Stimulated activated CD8-positive, alpha-beta memory T cell treated with anti-CD3 and anti-CD28 coated beads, Interleukin-2, amount 100 ng/mL, for 48 hours (primary cell): ENCODE results near the gene MARF1.
A peak's percentile ranks its signal among the peaks of the same experiment; 100 is the strongest.
"Not testable (repeated sequence)": the region's sequence is repeated elsewhere in the genome, so short reads cannot be mapped to it uniquely, and the experiment has no call there.

Experiments
- DNase-seq, 2 donors: peaks; one replicate each; pipeline ENCODE4 v3.0.0-alpha.2; 2020; ENCODE audit warnings: low read depth in 2 of 2

The MARF1 gene

GRCh38 chr16:15643048-15643945 lies at the start of gene MARF1:
Gene MARF1 (minus strand): TSS chr16:15643154. CDS start chr16:15639233, 3,921 bp downstream.
- DNase-seq: peak; percentile 99 to 100

DNA sequence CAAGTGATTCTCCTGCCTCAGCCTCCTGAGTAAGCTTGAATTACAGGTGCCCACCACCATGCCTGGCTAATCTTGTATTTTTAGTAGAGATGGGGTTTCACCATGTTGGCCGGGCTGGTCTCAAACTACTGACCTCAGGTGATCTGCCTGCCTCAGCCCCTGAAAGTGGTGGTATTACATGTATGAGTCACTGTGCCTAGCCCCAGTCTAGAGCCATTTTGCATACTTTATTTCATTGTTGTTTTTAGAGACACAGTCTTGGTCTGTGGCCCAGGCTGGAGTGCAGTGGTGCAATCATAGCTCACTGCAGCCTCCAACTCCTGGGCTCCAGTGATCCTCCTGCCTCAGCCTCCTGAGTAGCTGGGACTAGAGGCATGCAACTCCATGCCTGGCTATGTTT lies 49.6 kb upstream of the MARF1 start:
- not testable (repeated sequence) for DNase-seq

DNA sequence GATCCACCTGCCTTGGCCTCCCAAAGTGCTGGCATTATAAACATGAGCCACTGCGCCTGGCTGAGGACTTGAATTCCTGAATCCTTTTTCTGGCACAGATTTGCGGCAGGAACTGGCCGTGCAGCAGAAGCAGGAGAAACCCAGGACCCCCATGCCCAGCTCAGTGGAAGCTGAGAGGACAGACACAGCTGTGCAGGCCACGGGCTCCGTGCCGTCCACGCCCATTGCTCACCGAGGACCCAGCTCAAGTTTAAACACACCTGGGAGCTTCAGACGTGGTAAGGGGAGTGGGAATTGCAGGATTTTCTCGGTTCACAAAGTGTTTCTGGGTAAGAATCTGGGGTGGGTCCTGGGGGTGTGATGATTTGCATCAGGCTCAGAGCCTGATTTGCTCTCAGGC lies 48.1 kb upstream of the MARF1 start:
- no peak for DNase-seq

DNA sequence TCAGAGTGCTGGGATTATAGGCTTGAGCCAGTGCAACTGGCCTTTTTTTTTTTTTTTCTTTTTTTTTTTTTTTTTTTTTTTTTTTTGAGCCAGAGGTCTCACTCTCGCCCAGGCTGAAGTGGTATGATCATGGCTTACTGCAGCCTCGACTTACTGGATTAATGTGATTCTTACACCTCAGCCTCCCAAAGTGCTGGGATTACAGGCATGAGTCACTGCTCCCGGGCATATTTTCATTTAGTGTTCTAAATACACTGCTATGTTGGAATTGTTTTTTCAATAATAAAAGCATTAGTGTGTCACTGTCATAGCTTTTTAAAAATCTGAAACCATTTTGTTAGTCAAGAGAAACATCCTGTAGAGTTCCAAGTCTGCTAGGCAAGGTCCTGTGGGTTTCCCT lies 47.3 kb upstream of the MARF1 start:
- no peak for DNase-seq

- no peak for DNase-seq
Observed at GRCh38 chr16:15689290-15689689, 46.3 kb upstream of the MARF1 start.

DNA sequence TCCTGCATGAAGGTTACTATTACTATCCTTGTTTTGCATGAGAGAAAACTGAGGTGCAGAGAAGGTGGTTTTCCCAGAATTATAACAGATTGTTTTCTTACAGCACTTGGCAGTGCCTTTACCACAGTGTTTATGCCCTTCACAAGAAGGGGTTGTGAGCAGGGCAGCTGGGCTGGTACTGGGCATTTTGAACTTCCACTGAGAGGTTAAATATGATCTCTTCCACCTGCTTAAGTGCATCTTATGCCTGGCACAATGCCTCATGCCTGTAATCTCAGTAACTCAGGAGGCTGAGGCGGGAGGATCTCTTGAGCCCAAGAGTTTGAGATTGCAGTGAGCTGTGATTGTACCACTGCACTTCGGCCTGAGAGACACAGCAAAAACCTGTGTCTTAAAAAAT lies 43.3 kb upstream of the MARF1 start:
- no peak for DNase-seq

- peak in 1 of 2 donors; percentile 32 for DNase-seq
Observed at GRCh38 chr16:15682105-15682570, 39.2 kb upstream of the MARF1 start.

DNA sequence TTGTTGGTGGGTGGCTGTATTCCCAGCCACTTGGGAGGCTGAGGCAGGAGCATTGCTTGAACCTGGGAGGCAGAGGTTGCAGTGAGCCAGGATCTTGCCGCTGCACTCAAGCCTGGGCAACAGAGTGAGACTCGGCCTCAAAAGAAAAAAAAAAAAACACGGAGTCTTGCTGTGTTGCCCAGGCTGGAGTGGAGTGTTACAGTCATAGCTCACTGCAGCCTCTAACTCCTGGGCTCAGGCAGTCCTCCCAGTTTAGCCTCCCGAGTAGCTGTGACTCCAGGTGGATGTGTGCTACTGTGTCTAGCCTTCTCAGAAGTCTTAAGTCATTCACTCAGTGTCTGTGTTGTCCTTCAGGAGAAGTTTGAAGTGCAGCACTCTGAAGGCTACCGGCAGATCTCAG lies 34.5 kb upstream of the MARF1 start:
- DNase-seq: no peak

DNA sequence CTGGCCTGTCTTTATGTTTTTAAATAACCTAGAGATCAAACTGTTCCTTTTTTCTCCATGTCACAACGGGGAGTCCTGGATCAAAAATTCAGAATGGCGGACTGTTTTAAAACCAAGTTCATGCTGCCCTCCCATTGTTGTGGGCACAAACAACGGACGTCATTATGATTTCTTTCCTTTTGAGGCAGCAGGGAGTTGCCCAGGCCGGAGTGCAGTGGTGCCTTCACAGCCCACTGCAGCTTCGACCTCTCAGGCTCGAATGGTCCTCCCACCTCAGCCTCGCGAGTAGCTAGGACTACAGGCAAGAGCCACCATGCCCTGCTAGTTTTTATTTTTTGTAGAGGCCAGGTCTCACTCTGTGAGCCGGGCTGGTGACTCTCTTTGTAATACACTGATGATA lies 33.6 kb upstream of the MARF1 start:
- no peak for DNase-seq

DNA sequence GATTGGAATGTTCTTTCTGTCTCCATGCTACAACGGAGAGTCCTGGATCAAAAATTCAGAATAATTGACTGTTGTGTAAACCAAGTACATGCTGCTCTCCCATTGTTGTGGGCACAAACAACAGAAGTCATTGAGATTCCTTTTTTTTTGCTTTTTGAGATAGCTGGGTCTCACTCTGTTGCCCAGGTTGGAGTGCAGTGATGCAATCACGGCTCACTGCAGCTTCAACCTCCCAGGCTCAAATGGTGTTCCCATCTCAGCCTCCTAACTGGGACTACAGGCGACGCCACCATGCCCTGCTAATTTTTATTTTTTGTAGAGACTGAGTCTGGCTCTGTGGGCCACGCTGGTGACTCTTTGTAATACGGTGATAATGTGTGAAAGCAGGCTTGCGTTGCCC lies 31.6 kb upstream of the MARF1 start:
- DNase-seq: no peak

- peak; percentile 15 to 40 for DNase-seq
Observed at GRCh38 chr16:15672514-15673167, 29.7 kb upstream of the MARF1 start.

GRCh38 chr16:15672127-15672513 lies 29.2 kb upstream of the MARF1 start:
- not testable (repeated sequence) for DNase-seq

DNA sequence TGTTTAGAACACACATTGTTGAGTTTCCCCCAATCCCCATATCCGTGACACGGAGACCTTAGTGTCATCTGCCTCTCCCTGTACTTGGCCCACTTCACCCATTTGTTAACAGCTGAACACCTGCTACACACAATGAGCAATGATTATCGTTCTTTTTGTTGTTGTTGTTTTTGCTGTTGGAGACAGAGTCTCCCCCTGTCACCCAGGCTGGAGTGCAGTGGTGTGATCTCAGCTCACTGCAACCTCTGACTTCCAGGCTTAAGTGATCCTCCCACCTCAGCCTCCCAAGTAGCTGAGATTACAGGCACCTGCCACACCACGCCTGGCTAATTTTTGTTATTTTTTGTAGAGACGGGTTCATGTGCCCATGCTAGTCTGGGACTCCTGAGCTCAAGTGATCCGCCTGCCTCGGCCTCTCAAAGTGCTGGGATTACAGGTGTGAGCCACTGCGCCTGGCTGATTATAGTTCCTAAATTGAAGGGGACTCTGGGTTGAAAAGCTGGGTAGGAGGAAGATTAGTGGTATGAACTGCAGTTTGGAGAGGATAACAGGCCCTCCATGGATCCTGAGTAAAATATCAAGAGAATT lies 28.7 kb upstream of the MARF1 start:
- DNase-seq: no peak

DNA sequence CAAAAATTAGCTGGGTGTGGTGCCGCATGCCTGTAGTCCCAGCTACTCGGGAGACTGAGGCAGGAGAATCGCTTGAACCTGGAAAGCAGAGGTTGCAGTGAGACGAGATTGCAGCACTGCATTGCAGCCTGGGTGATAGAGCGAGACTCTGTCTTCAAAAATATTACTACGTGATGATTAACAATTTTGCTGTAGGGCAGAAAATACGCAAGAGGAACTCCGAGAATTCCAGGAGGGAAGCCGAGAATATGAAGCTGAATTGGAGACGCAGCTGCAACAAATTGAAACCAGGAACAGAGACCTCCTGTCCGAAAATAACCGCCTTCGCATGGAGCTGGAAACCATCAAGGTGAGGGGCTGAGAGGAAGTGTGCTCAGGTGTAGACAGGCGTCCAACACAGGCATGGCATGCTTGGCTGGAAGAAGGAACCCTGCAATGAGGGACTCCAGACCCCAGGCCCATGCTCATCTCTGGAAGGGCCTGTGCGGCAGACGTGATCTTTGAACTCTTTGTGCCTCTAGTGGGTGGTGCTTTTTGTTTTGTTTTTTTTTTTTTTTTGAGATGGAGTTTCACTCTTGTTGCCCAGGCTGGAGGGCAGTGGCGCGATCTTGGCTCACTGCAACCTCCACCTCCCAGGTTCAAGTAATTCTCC lies 24.3 kb upstream of the MARF1 start:
- DNase-seq: no peak

GRCh38 chr16:15665107-15665506 lies 22.2 kb upstream of the MARF1 start:
- DNase-seq: no peak

DNA sequence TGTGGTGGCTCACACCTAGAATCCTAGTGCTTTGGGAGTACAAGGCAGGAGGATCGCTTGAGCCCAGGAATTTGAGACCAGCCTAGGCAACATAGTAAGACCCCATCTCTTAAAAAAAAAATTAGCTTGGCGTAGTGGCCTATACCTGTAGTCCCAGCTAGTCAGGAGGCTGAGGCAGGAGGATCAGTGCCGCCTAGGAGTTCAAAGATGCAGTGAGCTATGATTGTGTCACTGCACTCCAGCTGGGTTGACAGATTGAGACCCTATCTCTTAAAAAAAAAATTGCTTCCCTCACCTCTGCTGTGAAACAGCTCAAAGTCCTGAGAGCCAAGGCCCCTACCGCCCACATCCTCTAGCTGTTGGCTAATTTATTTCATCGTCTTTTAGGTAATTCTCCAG lies 17.2 kb upstream of the MARF1 start:
- DNase-seq: no peak

DNA sequence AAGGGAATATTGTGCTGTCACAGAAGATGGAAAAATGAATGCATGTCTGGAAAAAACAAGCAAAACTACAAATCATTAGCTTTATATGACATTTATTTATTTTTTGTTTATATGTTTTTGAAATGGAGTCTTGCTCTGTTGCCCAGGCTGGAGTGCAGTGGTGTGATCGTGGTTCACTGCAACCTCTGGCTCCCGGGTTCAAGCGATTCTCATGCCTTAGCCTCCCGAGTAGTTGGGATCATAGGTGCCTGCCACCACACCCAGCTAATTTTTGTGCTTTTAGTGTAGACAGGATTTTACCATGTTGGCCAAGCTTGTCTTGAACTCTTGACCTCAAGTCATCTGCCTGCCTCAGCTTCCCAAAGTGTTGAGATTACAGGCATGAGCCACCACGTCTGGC lies 15.6 kb upstream of the MARF1 start:
- no peak for DNase-seq

- DNase-seq: no peak
Observed at GRCh38 chr16:15658149-15658548, 15.2 kb upstream of the MARF1 start.

- DNase-seq: not testable (repeated sequence)
Observed at GRCh38 chr16:15655561-15655960, 12.6 kb upstream of the MARF1 start.

DNA sequence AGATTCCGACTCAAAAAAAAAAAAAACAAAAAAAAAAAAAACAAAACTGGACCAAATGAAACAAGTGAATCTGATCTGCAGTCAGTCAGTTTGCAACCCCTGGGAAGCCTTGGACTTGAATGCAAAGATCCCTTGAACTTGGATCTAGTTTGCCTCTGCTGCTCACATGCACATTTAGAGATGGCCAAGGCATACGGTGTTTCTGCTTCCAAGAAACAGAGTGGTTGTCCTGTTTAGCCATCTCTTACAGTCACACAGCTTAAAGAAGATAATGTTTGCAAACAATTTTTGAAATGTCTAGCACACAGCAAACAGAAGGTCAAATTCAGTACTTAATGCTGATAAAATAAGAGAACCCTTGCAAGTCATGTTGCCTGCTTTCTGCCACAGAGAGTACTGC lies 11.6 kb upstream of the MARF1 start:
- DNase-seq: no peak

GRCh38 chr16:15653227-15653626 lies 10.3 kb upstream of the MARF1 start:
- no peak for DNase-seq

GRCh38 chr16:15652293-15653001 lies 9.5 kb upstream of the MARF1 start:
- no peak for DNase-seq
